Hematopoietic multipotent progenitor cell treated with erythropoietin and hydrocortisone succinate and interleukin-3 and kit ligand, for 15 days (in vitro differentiated cells): Measurements from ENCODE around the gene HEATR1.
"Not testable (repeated sequence)": the region's sequence is repeated elsewhere in the genome, so short reads cannot be mapped to it uniquely, and the experiment has no call there.

Experiments used
- DNase-seq: peaks from one replicate; pipeline ENCODE4 v3.0.0-alpha.2; 2015; ENCODE audit warnings: low spot score

The HEATR1 gene

DNA sequence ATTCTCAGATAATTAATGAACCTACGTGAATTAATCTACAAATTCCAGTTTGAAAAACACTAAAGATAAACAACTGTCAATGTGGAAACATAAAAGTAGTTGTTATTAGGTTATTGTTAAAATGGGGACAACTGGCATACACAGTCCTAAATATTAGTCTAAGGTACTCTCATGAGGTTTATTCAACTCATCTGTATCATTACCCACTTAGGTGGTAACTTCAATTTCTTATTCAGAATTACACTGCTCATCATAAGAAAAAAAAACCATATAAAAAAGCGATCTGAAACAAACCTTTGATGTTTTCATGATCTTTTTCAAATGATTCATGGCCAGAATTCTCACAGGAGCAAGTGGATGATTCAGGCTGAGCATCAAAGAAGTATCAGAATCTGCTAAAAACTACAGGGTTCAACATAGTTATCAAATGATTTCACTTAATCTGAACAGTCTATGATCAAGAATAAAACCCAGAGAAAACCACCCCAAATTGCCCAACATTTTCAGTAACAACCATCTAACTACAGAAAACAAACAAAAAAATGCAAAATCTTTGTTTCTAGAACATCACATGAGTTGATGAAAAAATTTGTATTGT, 13.7 kb downstream of the HEATR1 start:
- DNase-seq, result no peak

DNA sequence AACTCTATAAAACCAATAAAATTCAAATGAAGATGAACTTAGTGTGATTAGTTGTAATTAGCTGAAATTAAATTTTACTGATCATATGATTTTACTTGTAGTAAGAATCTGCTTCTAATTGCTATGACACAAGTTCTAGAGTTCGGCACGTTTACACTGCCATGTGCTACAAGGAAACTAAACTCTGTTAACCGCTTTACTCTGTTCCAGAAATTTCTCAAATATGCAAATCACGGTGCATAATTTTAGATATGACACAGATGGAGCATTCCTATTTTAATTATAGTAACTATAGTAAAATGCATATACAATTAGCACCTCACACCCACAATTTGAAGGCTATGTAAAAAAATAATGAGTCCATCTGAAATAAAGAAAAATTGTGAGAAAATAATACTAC, 14.8 kb downstream of the HEATR1 start:
- DNase-seq, result no peak

DNA sequence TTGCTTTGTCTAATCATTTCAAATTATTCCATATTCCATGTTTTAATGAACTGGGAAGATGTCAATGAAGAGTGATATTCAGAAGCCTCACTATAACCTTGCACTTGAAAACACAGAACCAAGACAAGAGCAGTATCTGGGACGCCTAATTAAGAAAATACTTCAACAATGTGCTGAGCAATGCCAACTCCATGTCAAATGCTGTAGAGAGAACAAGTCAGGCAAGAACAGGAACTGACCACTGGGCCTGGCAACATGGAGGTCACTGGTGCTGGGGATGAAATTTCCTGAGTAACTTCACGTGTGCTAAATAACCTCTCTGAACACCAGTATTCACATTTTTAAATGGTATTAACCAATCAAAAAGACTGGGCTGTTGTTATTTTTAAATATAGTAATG, 22.8 kb downstream of the HEATR1 start:
- DNase-seq, result no peak

DNA sequence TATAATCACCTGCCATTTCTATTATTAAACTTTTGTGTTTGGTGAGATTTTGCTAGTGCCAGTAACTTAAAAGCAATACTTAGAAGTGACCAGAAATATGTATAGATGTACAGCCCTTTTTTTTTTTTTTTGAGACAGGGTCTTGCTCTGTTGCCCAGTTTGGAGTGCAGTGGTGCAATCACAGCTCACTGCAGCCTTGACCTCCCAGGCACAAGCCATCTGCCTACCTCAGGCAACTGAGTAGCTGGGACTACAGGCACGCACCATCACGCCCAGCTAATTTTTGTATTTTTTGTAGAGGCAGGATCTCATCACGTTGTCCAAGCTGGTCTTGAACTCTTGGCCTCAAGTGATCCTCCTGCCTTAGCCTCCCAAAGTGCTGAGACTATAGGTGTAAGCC, 23.9 kb downstream of the HEATR1 start:
- not testable (repeated sequence) for DNase-seq

DNA sequence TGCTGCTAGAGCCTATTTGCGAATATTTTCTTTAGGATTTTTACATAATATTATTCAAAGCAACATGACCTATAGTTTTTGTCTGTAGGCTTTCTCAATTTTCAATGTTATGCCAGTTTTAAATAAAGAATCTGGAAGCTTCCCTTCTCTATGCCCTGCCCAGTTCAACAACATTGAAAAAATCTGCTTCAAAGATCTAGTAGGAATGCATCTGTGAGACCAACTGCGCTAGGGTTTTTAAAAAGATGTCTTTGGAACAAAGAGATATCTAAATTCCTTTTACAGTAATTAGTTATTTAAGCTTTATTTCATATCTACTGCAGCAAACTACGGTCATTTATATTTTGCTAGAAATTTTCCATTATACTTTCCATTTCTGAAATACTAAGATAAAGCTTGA, 25.7 kb downstream of the HEATR1 start:
- no peak for DNase-seq

DNA sequence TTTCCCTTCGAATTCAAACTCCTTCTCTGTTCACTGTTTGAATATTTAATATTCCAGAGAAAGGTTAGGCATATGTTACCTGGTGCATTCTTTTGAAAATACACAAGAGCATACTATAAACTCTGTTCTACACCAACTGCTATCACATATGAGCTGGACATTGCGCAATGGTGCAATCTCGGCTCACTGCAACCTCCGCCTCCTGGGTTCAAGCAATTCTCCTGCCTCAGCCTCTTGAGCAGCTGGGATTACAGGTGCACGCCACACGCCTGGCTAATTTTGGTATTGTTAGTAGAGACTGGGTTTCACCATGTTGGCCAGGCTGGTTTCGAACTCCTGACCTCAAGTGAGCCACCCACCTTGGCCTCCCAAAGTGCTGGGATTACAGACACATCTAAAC, 27.3 kb downstream of the HEATR1 start:
- not testable (repeated sequence) for DNase-seq

DNA sequence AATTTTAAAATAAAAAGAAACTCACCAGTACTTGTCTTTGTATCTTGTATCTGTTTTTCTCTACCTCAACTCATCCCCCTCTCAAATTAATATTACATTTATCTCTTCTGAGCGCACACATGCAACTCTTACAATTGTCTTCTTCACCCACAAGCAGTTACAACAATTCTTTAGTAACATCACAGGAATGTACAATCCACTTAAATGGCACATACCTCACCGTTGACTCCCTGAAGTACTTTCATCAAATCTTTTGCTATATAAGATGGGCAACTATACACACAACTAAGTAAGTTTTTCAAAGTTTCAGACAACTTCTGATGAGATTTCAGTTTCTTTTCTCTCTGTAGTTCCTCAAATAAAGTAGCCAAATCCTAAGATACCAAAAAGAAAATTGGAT, 28.3 kb downstream of the HEATR1 start:
- DNase-seq, result no peak

DNA sequence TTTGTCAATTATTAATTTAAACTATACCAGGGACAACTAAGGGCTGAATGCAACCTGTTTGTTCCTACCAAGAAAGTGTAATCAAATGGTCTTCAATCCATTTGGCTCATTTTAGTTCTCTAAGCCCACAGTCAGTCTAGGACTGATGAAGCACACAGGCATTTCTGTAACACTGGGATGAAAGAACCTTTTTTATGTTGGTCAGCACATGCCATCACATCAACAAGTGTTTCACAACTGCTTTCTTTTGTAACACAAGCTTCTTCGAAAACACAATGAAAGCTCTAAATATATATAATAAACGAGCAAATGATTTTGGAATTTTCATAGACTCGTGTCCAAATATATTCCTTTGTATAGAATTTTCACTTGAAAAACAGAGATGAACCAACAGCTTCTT, 28.8 kb downstream of the HEATR1 start:
- no peak for DNase-seq

DNA sequence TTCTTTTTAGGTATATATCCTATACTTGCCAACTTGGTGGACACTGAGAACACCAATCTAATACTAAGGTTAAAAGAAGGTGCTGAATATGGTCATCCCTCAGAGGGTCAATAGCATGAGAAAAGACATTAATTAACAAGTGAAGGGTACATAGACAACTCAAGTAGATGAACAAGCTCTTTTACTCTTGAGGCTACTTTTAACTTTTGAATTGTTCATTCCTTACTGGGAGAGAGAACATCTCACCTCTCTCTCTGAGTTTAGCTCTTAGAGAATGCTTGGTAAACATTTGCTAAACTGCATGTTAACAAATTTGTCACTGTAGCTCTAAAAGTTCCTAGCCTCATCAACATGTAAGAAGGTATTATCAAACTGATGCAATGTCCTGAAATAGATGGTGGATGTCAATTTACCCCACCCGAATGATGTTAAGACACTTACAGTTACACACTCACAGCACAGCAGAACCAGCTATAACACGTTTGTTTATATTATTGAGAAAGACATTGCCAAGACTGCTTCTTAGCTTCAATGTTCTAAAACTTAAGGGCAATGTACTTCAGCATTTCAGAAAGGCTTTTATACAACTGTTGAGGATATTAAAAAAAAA, 35.9 kb downstream of the HEATR1 start:
- DNase-seq, result peak; percentile 50

DNA sequence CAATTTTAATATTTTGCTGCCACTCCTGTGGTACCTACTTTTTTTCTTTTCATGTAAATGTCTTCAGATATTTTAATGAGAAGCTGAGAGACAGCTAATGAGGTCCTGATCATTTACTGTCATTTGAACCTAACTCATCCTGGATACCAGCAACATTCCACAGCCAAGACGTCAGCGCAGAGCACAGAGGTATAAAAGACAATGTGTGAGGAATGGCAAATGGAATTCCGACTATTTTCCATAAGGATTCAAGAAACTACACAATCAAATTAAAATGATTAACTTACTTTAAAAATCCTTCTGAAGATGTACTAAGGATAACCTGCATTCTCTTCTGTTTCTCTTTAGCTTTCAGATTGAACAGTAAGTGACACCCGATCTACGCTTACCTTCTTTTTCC, 38.8 kb downstream of the HEATR1 start:
- DNase-seq, result no peak

DNA sequence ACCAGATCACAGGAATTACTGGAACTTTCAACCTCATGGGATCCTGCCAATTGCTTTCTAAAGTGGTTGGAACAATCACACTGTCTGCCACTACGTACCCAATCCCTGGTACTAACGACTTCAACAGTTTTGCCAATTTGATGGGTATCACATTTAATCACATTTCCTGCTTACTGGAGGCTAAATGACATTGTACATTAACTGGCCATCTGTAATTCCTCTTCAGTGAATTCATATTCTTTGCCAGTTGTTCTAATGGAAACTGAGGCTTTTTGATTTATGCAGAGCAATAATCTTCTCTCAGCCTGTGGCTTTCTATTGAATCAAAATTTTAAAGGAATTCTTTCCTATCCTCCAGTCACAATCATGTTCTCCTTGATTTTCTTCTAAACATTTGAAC, 42.3 kb downstream of the HEATR1 start:
- no peak for DNase-seq

DNA sequence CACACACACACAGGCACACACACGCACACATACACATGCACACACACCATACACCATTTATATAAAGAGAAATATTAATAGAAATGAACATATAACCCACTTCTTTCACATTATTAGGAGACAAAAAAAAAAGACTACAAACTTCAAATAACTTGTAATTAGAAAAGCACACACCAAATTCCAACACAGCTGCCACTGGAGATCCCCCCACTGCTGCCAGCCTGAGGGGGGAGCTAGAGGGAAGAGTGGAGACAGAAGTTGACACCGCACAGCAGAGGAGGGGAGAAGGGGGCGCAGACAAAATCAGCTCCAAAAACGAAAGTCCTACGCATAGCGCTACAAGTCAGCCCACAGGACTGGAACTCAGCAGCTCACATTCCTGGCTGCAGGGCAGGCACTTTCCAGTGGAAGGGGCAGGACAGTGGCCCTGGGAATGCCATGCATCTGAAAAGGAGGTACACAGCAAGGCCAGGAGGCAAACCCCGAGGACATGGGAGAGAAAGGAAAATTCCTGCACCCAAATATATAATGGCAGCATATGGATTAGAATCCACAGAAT, 44.0 kb downstream of the HEATR1 start:
- DNase-seq, result no peak

DNA sequence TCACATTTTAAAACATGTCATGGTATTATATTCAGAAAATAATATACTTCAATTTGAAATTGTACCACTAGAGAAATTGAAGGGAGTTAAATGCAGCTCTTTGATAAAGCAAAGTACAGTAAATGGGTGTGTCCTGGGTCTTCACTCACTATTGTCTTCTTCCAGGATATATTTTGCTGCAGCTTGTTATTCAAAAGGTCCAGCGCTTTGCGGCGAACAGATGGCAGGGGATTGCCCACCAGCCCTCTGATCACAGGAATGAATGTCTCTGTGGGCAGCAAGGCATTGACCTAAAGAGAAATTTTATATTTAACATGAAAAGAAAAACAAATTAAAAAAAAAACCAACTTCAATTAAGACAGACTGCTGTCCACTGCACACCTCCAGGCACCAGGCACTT, 45.5 kb downstream of the HEATR1 start:
- no peak for DNase-seq

DNA sequence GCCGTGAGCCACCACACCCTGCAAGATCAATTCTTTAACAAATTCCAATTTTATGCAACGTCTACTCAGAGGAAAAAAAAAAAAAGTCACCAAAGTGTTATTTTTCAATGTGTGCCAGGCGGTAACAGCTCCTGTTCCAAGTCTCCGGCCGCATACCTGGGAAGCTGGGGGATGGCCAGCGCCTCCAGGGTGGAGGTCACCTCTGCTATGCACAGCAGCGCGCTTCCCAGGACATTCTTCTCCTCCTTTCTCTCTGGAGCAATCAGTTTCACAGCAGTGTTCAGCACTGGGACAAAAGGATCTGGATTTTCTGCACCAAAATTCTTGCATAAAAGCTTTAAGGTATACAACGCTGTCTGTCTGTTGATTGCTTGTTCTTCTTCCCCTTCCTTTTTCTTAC, 46.2 kb downstream of the HEATR1 start:
- no peak for DNase-seq

DNA sequence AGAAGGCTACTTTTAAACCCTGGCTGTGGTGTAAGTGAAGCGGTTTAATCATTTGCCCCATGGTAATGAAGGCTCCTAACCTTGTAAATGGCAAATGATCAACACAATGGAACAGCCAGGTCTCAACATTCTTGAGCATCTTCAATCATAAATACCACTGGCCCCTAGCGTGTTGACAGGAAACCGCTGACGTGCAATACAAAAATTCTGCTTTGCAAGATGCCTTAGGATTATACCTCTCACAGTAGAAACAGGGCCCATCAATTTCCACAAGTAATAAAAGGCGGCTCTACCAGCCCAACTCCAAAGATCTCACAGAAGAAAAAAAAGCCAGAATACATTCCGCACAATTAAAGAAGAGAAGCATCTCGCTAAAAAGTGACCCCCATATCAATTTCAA, 47.7 kb downstream of the HEATR1 start:
- DNase-seq, result no peak

DNA sequence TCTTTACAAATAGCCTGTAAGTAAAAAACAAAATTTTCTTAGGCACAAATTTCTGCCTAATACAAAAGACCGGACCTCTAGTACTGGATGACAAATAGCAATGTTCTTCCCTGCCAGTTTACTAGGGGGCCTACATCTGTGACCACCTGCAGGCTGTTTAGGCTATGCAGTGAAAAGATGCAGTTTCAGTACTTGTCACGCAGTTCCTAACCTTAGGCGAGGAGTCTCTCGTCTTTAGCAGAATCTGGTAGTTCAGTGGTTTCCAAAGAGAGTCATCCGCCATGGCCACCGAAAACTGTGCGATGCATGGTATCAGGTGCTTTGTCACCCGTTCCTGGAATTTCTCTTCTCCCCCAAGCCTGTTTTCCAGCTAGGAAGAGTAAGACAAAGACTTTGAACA, 50.9 kb downstream of the HEATR1 start:
- DNase-seq, result no peak

DNA sequence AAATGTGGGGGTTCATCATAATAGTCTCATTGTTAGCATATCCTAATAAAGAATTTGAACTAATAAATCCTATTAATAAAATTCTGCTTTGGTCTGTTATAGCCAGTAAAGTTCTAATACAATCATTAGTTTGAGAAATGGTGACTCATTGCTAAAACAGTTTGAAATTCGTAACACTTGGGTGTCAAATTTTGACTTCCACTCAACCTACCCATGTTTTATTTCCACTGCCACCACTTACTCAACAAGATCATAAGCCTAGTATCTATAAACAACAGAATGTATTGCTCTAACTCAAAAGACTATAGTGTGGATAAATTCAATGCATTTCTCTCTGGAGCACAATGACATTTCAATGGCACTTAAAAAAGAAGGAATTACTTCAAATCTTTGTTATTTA, 51.4 kb downstream of the HEATR1 start:
- DNase-seq, result no peak

DNA sequence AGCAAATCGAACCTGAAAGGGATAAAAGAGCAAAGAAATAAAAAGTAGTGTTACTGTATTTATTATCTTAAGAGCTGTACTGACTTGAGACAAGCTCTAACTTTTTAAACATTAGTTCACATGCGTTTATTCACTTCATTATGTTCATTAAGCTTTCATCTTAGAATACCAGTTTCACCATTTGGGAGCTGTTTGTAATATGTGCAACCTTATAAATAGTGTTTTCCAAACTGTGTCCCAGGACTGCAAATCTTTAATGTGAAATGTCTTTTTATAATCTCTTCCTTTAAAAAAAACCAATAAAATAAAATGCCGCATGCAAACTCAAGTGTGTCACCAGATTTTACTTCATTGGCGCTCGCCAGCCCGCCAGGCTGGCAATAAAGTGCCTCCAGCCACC, 52.2 kb downstream of the HEATR1 start:
- DNase-seq, result no peak

DNA sequence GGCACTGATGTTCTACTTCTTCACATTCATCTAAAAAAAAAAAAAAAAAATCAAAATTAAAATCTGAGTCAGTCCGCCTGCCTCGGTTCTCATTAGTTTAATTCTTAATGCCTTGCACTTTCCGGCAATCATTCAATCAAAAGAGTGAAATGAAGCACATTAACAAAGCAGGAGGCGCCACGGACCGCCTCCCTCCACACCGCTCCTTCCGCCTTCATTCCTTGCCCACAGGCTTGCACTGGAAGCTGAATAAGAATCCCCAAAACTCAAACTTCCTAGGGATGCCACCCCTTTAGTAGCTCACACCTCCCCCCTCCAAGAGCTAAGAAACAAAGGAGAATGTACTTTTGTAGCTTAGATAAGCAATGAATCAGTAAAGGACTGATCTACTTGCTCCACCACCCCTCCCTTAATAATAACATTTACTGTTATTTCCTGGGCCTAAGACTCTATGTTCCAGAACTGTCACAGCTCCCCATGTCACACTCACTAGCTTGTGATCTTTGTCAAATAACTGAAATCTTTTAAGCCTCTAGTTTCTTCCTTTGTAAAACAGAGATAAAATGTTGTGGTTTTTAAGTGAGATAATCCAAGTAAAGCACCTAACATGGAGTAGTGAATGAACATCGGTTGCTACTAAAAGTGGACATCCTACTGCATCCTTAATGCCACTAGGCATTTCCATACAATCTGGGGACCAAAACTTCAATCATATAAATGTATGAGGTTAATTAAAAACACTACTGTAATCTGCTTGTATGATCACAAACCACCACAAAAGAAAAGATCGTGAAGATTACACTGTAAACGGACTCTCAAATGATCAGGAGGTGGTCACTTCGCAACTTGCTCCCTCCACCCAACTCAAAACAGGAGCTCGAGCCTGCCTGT, 53.1 kb downstream of the HEATR1 start:
- no peak for DNase-seq

DNA sequence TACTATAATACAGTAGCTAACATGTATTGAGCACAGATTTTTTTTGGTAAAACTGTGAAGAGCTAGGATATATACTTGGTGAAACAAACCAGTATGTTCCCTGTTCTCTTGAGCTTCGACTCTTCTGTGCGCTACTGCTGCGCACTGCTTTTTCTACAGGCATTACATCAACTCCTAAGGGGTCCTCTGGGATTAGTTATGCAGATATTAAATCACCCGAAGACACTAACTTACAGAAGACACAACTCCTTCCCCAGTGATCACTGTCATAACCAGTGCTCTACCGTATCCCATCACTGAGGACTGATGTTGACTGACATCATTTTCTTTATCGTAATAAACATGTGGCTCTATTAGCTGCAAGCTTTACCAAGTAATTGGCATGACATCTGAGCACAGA, 55.9 kb downstream of the HEATR1 start:
- DNase-seq, result no peak

DNA sequence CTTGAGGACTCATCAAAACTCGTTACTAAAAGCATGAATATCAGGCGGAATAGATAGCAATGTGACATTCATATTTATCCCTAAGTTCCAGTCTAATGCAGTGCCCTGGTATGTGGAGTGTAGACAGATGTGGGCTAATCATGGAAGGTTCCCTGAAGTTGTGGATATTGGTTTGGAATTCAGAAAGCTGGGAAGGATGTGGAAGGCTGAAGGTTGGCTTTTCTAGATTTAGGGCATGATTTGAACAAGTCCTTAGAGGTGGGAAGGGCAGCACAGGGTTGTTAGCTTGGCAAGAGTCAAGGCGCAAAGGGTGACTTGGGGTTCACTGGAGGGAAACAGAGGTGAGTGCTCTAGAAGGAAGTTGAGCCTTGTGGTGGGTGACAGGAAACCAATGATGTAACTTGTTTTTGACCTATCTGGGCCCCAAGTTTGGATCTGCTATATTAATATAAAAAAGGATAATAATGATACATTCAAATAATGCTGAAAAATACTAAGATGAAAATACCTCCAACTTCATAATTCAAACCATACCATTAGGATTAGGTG, 58.6 kb downstream of the HEATR1 start:
- no peak for DNase-seq

DNA sequence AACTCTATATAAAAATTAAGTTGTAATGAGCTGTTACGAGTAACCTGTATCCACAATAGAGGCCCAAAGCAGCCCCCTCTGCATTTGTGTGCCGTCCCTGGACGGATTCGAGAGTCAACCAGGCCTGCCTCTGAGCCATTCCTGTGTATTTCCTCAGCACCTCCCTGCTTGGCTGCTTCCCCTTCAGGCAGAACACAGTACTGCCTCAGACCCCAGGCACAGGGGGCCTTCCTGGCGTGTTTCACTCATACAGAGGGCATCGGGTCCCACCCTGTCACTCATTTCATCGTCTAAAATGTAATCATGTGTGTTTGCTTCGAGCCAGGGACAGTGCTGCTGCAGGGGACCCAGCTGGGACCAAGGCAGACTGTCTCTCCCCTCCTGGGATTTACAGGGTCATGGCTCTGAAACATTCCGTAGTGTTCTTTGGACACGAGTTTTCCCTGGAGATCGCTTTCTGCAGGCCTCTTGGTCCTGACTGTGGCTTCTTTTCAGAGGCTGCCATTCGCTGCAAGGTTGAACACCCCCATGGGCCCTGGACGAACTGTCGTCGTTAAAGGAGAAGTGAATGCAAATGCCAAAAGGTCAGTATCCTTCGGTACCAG, 61.1 kb downstream of the HEATR1 start:
- DNase-seq, result no peak
